Right renal cortex interstitium (tissue), 3 donors: ENCODE data around the gene FOSB. TPM values are rescaled to one million over a fixed set of nuclear protein-coding genes. Genes with fewer than 3 reads are reported as not detected.
A peak's percentile ranks its signal among the peaks of the same experiment; 100 is the strongest.

Experiments
- DNase-seq, 3 donors: peaks; one replicate each; pipeline ENCODE4 v3.0.0-alpha.2; 2013; ENCODE audit warnings: low read depth in 3 of 3, low spot score in 2 of 3
- polyA plus RNA-seq, 3 donors: library from polyadenylated mRNA; unstranded; fragments of 120-200 nt; gene quantifications; one replicate each; pipeline ENCODE4 v1.2.1, GENCODE V29; 2013; ENCODE audit not compliant: insufficient read length in 3 of 3

FOSB gene
- polyA plus RNA-seq, 3 donors = 14.3 to 88.2 (median 22.1) TPM

DNA sequence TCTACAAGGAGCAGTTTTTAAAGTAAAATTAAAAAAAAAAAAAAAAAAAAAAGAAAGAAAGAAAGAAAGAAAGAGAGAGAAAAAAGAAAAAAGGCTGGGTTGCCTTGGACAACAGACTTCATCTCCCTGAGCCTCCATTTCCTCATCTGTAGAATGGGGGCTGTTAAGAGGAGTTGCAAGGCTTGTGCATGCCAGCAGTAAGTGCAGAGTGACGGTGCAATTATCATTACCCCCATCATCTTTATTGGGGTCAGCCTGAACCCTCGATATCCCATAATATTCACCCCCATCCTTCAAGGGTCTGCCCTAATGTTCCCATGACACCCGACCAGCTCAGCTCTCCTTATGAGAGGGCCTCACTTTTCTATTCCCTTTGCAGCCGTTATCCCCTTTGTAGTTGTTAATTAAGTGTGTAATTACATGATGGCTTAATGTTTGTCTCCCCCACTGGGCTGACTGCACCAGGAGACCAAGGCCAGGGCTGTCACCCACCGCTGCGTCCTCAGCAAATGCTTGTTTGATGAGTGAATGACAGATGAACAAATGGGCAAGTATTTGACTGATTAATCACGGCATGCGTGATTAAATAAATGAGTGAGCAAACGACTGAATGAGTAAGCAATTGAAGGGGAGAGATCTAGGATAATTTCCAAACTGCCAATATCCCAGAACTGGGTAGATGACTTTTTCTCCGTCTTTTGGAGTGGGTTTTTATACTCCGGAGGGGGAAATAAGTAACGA lies 10.1 kb downstream of the FOSB start:
- DNase-seq = no peak

DNA sequence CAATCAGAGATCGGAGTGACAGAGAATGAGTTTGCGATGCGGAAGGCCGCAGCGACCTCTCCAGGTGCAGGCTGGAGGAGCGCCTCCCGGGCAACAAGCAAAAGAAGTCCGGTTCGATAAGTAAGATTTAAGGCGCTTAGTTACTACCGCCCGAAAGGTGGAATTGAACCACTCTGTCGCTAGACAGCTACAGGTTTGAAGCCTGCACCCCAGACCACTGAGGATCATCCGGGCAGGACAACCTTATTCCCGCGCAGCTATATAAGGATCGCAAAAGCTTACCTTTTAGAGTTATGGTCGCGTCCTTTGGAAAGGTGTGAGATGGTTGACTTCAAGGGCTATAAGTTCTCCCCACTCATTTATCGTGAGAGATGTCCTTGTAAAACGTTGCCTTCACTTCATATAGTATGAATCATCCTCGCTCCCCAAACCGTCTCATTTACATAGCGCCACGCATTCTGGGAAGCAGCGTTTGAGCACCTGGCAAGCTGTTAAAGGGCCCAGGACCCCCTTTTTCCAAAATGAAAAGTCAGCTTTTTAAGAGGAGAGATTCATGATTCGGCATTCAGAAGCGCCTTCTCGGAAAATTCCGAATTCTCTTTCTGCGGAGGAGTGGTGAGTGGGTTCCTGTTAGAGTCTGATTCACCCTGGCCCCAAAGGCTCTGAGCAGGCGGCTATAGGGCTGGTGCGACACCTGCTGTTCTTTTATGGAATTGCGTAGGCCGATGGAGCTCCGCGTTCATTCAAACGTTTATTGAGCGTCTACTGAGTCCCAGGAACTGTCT lies 10.8 kb downstream of the FOSB start:
- DNase-seq = peak in 2 of 3 donors; percentile 80 to 94

DNA sequence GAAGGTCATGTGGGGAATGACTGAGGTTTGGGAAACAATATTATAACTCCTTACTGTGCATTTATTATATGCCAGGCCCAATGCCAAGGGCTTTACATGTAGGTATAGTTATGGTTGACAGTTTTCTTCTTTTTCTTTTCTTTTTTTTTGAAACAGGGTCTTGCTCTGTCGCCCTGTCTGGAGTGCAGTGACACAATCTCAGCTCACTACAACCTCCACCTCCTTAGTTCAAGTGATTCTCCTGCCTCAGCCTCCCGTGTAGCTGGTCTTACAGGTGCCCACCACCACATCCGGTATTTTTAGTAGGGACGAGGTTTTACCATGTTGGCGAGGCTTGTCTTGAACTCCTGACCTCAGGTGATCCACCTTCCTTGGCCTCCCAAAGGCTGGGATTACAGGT lies 15.2 kb downstream of the FOSB start:
- no peak for DNase-seq

DNA sequence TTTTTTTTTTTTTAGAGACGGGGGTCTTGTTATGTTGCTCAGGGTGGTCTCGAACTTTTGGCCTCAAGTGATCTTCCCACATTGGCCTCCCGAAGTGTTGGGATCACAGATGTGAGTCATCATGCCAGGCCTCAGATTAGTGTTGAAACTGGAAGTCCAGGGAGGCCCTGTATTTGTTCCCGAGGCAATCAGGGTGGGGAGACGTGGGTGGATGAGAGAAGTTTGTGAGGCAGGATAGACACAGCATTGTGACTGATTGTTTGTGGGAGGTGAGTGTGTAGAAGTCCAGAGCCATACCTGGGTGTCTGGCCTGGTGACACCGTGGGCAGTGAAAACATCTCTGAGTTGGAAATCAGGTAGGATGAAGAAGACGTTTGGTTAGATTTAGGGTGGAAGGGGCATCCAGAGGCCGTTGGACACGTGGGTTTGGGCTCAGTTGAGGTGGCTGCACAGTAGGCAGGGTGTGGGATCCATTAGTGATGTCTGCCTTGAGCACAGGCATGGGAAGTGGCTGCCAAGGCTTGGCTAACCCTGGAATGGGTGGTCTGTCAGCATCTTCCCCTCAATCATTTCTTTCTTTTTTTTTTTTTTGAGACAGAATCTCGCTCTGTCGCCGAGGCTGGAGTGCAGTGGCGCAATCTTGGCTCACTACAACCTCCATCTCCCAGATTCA lies 16.6 kb downstream of the FOSB start:
- no peak for DNase-seq

DNA sequence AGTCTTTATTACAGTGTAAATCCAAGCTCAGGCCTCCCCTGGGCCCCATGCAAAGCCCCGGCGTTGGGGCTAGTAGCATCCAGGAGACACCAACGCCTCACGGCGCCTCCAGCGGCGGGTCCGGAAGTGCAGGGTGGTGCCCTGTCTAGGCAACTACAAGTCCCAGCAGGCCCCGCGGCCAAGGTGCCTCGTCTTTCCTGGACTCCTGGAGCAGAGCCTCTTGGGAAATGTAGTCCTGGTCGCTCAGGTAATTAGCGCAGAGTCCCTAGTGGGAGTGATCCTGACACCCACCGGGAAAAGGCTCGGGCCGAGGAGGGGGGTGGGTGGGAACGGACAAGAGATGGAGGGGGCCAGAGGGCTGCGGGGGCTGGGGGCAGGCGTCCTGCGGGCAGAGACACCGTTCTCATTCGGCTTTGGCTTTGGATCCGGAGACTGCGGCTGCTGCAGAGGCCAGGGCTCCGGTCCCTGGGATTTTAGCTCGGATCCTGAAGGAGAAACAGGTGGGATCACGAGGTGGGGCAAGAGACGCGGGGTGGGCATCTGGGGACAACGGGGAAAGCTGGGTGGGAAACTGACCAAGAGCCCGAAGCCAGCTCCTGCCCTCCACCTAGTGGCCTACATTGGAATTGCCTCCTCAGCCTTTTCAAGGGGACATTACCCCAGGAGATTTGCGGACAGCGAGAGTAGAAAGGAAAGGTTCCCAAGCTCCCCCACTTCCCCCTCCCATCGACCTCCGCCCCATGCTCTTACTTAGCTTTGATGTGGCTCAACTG lies 17.7 kb downstream of the FOSB start:
- DNase-seq = peak in 1 of 3 donors; percentile 81

DNA sequence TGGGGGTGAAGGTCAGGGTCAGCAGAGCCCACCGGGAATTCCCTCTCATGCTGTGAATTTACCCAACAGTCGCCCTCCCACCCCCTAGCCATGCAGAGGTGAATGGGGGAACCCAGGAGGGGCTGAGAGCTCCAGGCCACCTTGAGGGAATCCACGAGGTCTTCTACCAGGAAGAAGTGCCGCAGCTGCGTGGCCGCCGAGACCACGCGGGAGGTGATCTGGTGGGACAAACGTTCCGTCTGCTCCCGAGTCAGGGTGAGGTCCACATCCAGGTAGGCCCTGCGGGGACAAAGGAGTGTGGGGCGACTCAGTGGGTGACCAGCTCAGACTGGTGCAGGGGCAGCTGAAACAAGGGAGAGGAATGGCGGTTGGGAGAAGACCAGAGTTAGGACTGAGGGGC lies 20.9 kb downstream of the FOSB start:
- DNase-seq = no peak

DNA sequence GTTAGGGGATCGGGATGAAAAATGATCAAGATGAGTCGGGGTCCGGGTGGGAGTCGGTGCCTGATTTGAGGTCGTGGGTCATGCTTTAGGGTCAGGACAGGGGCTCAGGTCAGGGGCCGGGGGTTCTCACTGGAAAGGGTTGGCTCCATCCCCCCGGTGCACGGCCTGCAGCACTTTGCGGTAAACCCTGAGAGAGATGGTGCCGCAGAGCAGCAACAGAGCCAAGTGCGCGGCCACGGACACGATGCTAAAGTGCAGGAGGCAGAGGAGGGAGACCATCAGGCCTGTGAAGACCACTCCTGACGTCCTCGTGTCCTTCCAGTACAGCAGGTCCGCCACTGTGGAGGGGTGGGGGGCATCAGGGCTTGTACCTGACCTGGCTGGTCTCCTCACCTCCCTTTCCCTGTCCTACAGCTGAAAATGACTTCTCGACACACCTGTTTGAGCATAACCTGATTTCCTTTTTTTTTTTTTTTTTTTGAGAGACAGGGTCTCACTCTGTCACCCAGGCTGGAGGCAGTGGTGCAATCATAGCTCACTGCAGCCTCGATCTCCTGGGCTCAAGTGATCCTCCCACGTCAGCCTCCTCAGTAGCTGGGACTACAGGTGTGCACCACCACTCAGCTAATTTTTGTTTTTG lies 21.5 kb downstream of the FOSB start:
- DNase-seq = no peak

DNA sequence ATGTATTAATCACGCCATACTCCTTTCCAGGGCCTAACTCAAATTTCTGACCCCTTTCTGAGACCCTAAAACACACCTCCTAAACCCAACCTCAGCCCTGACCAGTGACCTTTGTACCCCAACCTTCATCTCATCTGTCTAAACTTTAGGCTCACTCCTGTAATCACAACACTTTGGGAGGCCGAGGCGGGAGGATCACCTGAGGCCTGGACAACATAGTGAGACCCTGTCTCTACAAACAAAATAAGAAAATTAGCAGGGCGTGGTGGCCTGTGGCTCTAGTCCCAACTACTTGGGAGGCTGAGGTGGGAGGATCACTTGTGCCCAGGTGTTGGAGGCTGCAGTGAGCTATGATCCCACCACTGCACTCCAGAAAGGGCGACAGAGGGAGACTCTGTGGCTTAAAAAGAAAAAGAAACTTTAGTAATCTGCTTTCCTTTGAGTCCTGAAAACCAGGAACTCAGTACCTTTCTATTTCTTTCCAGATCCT lies 24.4 kb downstream of the FOSB start:
- no peak for DNase-seq

DNA sequence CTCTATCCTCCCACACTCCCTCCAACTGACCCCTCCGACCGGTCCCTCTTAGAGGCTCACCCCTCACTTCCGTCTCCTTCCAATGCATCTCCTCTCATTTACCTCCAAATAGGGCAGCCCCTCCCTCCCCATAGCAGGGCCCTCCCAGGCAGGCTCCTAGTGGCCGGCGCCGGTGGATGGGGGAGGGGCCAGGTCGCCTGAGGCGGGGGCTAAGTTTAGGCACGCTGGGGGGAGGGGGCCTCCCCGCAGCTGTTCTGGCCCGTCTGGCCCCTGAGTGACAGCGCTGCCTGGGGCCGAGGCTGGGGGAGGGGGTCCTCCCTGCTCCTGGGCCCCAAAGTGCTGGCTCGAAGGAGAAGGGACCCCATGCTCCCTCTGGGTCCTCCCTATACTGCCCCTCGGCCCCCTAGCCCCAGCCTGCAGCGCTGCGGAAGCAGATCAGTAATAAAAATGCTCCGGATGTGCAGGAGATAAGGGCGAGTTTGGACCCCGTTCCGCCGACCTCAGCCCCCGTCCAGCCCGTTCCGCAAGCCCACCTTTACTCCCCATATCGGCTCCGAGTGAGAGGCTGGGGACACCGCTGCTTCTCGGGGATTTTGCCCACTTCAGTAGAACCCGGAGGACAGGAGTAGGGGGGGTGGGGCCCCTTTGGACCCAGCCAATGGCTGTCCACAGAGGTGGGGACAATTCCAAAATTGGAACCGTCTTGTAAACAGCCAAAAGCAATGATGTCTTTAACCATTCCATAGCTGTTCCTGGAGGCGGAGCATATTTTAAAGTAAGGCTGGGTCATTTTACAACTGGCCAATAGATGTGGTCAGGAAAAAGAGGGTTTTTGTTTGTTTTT lies 25.1 kb downstream of the FOSB start:
- no peak for DNase-seq

DNA sequence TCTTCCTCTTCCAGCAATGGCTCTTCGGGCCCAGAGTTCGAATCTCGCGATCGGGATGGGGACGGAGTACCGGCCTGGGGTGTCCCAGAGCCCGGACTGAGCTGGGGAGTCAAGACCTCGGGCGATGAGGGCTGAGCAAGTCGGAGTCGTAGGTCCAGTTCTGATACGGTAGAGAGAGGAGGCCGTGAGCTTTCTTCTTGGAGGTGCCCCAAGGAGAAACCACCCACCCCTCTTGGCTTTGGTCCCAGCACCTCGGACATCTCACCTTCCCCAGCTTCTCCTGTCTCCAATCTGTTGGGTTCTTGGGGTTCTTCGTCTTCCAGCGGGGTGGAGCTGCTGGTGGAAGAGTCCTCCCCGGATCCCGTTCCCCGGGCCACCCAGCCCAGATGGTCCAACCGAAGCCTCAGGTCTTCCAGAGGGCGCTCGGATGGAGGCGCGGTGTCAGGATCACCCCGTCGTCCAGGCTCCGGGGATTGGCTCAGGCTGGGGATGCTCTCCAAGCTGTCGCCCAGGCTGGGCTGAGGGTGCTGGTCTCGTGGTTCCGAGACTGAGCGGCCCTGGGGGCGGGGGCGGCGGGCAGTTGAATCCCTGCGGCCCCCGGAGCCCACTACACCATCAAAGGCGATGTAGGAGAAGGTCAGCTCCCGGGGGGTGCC lies 26.6 kb downstream of the FOSB start:
- no peak for DNase-seq

DNA sequence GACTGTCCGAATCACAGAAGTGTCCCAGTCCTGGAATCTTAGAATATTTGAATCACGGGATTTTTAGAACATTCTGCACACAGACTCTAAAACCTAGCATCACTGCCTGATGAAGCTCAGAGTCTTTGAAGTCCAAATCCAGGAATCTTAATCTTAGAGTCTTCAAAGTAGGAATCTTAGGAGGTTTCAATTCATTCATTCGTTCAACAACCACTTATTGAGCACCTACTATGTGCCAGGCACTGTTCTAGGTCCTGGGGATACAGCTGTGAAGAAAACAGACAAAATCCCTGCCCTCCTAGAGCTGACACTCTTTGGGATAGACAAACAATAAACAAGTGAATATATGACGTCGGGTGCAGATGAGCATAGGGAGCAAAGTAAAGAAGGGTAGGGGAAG lies 27.4 kb downstream of the FOSB start:
- no peak for DNase-seq

DNA sequence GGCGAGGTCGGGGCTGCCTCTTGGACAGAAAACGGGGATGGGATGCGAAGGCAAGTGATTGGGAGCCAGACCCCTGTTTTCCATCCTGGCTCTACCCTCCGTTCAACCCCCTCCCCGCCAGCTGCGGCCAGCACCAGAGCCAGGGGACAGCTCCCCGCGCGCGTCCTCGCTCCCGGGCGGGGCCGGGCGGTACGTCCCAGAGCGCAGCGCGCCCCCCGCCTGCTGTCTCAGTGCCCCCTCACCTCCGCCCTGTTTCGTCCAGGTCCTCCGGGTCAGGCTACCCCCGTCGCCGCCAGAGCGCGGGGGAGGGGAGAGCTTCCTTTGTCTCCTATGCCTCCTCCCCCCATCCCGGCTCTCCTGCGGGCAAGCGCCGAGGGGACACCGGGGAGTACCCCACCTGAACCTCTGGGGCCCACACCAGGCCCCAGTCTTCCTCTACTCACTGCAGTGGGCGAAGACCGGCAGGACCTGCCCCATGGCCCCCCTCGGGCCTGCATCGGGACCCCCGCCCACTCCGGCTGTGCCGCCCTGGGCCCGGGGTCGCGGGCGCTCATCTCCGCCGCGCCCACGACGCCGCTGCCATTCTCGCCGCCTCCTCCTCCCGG lies 28.7 kb downstream of the FOSB start:
- no peak for DNase-seq

DNA sequence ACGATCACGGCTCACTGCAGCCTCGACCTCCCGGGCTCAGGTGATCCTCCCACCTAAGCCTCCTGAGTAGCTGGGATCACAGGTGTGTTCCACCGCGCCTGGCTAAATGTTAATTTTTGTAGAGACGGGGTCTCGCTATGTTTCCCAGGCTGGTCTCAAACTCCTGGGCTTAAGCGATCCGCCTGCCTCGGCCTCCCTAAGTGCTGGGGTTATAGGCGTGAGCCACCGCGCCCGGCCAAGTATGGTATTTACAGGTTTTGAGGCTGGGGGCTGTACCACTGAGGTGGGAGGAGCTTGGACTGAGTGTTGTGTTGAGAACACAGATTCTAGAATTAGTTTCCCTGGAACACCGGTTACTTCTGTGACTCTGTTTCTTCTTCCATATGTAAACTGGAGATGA lies 30.0 kb downstream of the FOSB start:
- no peak for DNase-seq

DNA sequence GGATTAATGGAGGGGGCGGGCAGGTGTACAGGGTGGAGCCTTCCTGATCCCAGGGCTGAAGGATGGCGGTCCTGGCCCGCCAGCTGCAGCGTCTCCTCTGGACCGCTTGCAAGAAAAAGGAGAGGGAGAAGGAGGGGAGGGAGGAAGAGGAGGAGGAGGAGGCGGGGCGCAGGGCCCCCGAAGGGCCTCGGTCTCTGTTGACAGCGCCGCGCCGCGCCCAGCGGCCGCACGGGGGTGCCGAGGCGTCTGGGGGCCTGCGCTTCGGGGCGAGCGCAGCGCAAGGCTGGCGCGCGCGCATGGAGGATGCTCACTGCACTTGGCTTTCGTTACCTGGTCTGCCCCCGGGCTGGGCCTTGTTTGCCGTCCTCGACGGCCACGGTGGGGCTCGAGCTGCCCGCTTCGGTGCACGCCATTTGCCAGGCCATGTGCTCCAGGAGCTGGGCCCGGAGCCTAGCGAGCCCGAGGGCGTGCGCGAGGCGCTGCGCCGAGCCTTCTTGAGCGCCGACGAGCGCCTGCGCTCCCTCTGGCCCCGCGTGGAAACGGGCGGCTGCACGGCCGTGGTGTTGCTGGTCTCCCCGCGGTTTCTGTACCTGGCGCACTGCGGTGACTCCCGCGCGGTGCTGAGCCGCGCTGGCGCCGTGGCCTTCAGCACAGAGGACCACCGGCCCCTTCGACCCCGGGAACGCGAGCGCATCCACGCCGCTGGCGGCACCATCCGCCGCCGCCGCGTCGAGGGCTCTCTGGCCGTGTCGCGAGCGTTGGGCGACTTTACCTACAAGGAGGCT lies 30.8 kb downstream of the FOSB start, which contains the start of gene PPM1N:
PPM1N (plus strand) TSS at position 33 of the 785 bp plus-strand sequence; CDS start at position 63, 30 bp downstream.
- no peak for DNase-seq

DNA sequence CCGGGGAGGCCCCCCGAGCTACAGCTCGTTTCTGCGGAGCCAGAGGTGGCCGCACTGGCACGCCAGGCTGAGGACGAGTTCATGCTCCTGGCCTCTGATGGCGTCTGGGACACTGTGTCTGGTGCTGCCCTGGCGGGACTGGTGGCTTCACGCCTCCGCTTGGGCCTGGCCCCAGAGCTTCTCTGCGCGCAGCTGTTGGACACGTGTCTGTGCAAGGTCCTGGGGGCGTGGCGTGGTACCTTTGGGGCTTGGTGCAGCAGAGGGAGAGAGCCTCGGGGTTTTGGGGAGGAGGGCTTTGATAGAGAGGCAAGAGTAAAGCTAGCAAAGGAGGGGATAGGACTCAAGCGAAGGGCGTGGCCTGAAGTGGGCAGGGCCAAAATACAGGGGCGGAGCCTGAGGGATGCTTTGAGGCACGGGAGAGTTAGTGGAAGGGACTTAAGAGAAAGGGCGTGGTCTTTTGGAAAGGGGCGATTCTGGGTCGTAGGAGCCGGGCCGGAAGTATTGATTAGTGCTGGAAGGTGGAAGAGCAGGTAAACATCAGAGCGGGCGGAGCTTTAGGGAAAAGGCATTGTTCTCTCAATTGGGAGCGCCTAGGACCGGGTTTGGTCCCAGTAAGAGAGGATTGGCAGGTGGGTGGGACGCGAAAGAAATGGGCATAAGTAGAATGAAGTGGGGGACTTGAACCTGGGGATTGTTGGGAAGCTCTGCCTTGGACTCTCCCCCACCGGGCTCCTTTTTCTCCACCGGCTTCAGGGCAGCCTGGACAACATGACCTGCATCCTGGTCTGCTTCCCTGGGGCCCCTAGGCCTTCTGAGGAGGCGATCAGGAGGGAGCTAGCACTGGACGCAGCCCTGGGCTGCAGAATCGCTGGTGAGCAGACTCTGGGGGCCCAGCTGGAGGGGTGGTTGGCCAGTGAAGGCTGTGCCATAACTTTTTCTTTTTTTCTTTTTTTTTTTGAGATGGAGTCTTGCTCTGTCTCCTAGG lies 31.7 kb downstream of the FOSB start:
- no peak for DNase-seq
